ENCODE measurements around the gene GPX8.

Gene GPX8

GRCh38 chr5:55159763-55160492, at the start of gene GPX8:
Gene GPX8, plus strand, starts transcription at chr5:55160171. Its CDS starts 22 bp downstream, at chr5:55160193.
- peak; percentile 33 for DNase-seq
- Mint-ChIP-seq H3K9me3 (no peaks in the 10 kb centered on the region), H3K4me3 (no peak within 1 kb of the TSS), H3K27ac (no peak within 1 kb of the TSS), H3K27me3 (peaks cover 46% of the 10 kb centered on the region), H3K36me3 (no peaks in the 10 kb centered on the region), H3K4me1 (peaks cover 3% of the 10 kb centered on the region)
- CTCF ChIA-PET, result interaction anchor here (0.8 to 4.5 kb wide), 28 partner anchors 10 to 925 kb away, joined by 3 to 148 read pairs (median 4); partner anchors contain the start of gene CCNO

GRCh38 chr5:55110217-55110616, 49.8 kb upstream of the GPX8 start:
- no peak for DNase-seq

GRCh38 chr5:55113327-55113726, 46.6 kb upstream of the GPX8 start:
- Mint-ChIP-seq H3K4me3 (no peak overlapping the region), H3K27ac (peak overlapping the region; percentile 56), H3K36me3 (peaks cover 31% of the 10 kb centered on the region), H3K27me3 (peaks cover 20% of the 10 kb centered on the region), H3K9me3 (no peaks in the 10 kb centered on the region), H3K4me1 (peaks cover 21% of the 10 kb centered on the region)
- DNase-seq, result no peak
- CTCF ChIA-PET, result interaction anchor here (0.6 kb wide), 1 partner anchor 122 kb away, joined by 3 read pairs; no protein-coding TSS in a partner anchor

More at GRCh38 chr5:55110217-55110616, 49.8 kb upstream of the GPX8 start:
- peaks cover under 1% of the 10 kb centered on the region for H3K9me3 Mint-ChIP-seq
- H3K27me3 Mint-ChIP-seq, result peaks cover 20% of the 10 kb centered on the region
- H3K4me1 Mint-ChIP-seq, result peaks cover 34% of the 10 kb centered on the region
- CTCF ChIA-PET, result no interaction called here
- H3K27ac Mint-ChIP-seq, result no peak overlapping the region
- peaks cover 53% of the 10 kb centered on the region for H3K36me3 Mint-ChIP-seq
- H3K4me3 Mint-ChIP-seq, result no peak overlapping the region

- H3K27ac Mint-ChIP-seq, result no peak overlapping the region
- H3K4me1 Mint-ChIP-seq, result peaks cover 19% of the 10 kb centered on the region
- H3K27me3 Mint-ChIP-seq, result peaks cover 19% of the 10 kb centered on the region
- no peak overlapping the region for H3K4me3 Mint-ChIP-seq
- peaks cover 24% of the 10 kb centered on the region for H3K36me3 Mint-ChIP-seq
- CTCF ChIA-PET, result interaction anchor here (0.6 kb wide), 1 partner anchor 123 kb away, joined by 3 read pairs; no protein-coding TSS in a partner anchor
- DNase-seq, result no peak
- H3K9me3 Mint-ChIP-seq, result no peaks in the 10 kb centered on the region
Measured at GRCh38 chr5:55114061-55114460, 45.9 kb upstream of the GPX8 start.

GRCh38 chr5:55123365-55123764, 36.6 kb upstream of the GPX8 start:
- H3K9me3 Mint-ChIP-seq, result no peaks in the 10 kb centered on the region
- H3K36me3 Mint-ChIP-seq, result peaks cover 3% of the 10 kb centered on the region
- CTCF ChIA-PET, result interaction anchor here (1.2 to 1.6 kb wide), 2 partner anchors 52 to 179 kb away, joined by 3 to 6 read pairs; no protein-coding TSS in a partner anchor
- no peak overlapping the region for H3K27ac Mint-ChIP-seq
- H3K4me1 Mint-ChIP-seq, result no peaks in the 10 kb centered on the region
- DNase-seq, result no peak
- H3K27me3 Mint-ChIP-seq, result peaks cover 10% of the 10 kb centered on the region
- no peak overlapping the region for H3K4me3 Mint-ChIP-seq

- Mint-ChIP-seq H3K4me3 (no peak overlapping the region), H3K27me3 (peaks cover 24% of the 10 kb centered on the region)
Measured at GRCh38 chr5:55134053-55134722, 25.8 kb upstream of the GPX8 start.

GRCh38 chr5:55136521-55136920, 23.4 kb upstream of the GPX8 start:
- Mint-ChIP-seq H3K4me3 (no peak overlapping the region), H3K36me3 (peaks cover 11% of the 10 kb centered on the region), H3K9me3 (peaks cover 7% of the 10 kb centered on the region), H3K27ac (no peak overlapping the region), H3K27me3 (peaks cover 22% of the 10 kb centered on the region), H3K4me1 (peaks cover 29% of the 10 kb centered on the region)
- DNase-seq, result no peak
- CTCF ChIA-PET, result no interaction called here

More at GRCh38 chr5:55134053-55134722, 25.8 kb upstream of the GPX8 start:
- DNase-seq, result peak; percentile 49
- Mint-ChIP-seq H3K36me3 (peaks cover 21% of the 10 kb centered on the region), H3K4me1 (peaks cover 20% of the 10 kb centered on the region), H3K27ac (peak overlapping the region; percentile 25), H3K9me3 (peaks cover 22% of the 10 kb centered on the region)
- CTCF ChIA-PET, result interaction anchor here (1.3 to 1.7 kb wide), 2 partner anchors 190 to 228 kb away, joined by 4 to 5 read pairs; no protein-coding TSS in a partner anchor

- no peak for DNase-seq
- Mint-ChIP-seq H3K4me3 (no peak overlapping the region), H3K27me3 (peaks cover 30% of the 10 kb centered on the region), H3K27ac (no peak overlapping the region), H3K4me1 (peaks cover 42% of the 10 kb centered on the region), H3K36me3 (peaks cover 10% of the 10 kb centered on the region), H3K9me3 (no peaks in the 10 kb centered on the region)
- CTCF ChIA-PET, result interaction anchor here (0.9 to 8.5 kb wide), 5 partner anchors 35 to 235 kb away, joined by 3 to 100 read pairs (median 6); no protein-coding TSS in a partner anchor
Measured at GRCh38 chr5:55140908-55141665, 18.9 kb upstream of the GPX8 start.

- CTCF ChIA-PET, result interaction anchor here (0.8 to 8.5 kb wide), 7 partner anchors 38 to 241 kb away, joined by 3 to 100 read pairs (median 3); no protein-coding TSS in a partner anchor
- peaks cover 10% of the 10 kb centered on the region for H3K36me3 Mint-ChIP-seq
- peak; percentile 24 for DNase-seq
- peaks cover 32% of the 10 kb centered on the region for H3K27me3 Mint-ChIP-seq
- no peak overlapping the region for H3K4me3 Mint-ChIP-seq
- H3K27ac Mint-ChIP-seq, result peak overlapping the region; percentile 1
- H3K9me3 Mint-ChIP-seq, result no peaks in the 10 kb centered on the region
- H3K4me1 Mint-ChIP-seq, result peaks cover 46% of the 10 kb centered on the region
Measured at GRCh38 chr5:55141945-55142690, 17.9 kb upstream of the GPX8 start.

GRCh38 chr5:55143624-55144023, 16.3 kb upstream of the GPX8 start:
- Mint-ChIP-seq H3K9me3 (no peaks in the 10 kb centered on the region), H3K4me3 (no peak overlapping the region), H3K4me1 (peaks cover 46% of the 10 kb centered on the region), H3K36me3 (peaks cover 9% of the 10 kb centered on the region), H3K27me3 (peaks cover 37% of the 10 kb centered on the region), H3K27ac (no peak overlapping the region)
- DNase-seq, result no peak
- CTCF ChIA-PET, result interaction anchor here (0.8 to 8.5 kb wide), 4 partner anchors 40 to 237 kb away, joined by 3 to 100 read pairs (median 20); partner anchors contain the start of gene GZMA

- peaks cover 41% of the 10 kb centered on the region for H3K4me1 Mint-ChIP-seq
- no peaks in the 10 kb centered on the region for H3K9me3 Mint-ChIP-seq
- DNase-seq, result no peak
- no peak overlapping the region for H3K4me3 Mint-ChIP-seq
- peaks cover 49% of the 10 kb centered on the region for H3K27me3 Mint-ChIP-seq
- peaks cover 7% of the 10 kb centered on the region for H3K36me3 Mint-ChIP-seq
- CTCF ChIA-PET, result interaction anchor here (0.7 to 8.5 kb wide), 20 partner anchors 14 to 274 kb away, joined by 3 to 100 read pairs (median 6); partner anchors contain the start of genes GPX8 and GZMA
- H3K27ac Mint-ChIP-seq, result no peak overlapping the region
Measured at GRCh38 chr5:55146080-55146479, 13.9 kb upstream of the GPX8 start.

GRCh38 chr5:55146543-55147151, 13.3 kb upstream of the GPX8 start:
- Mint-ChIP-seq H3K9me3 (no peaks in the 10 kb centered on the region), H3K27ac (no peak overlapping the region), H3K4me3 (no peak overlapping the region), H3K36me3 (peaks cover 7% of the 10 kb centered on the region), H3K27me3 (peaks cover 50% of the 10 kb centered on the region), H3K4me1 (peaks cover 35% of the 10 kb centered on the region)
- CTCF ChIA-PET, result interaction anchor here (0.6 to 8.5 kb wide), 23 partner anchors 13 to 274 kb away, joined by 3 to 100 read pairs (median 5); partner anchors contain the start of genes GPX8 and GZMA
- peak; percentile 91 for DNase-seq
